ENCODE measurements around the gene VWA8. TPM values are rescaled to one million over a fixed set of nuclear protein-coding genes. Genes with fewer than 3 reads are reported as not detected.

Gene VWA8
- total RNA-seq, 1 experiment from 2014 or later: 22.6 TPM

GRCh38 chr13:41956272-41956671, 4.6 kb downstream of the VWA8 start:
- ChIA-PET RAD21 (ENCODE audit: low non-redundant PET in 1 of 2, low total read pairs in 2 of 2, uncharacterized antibody in 2 of 2, unreplicated experiment in 2 of 2) (no interaction called here), POLR2A (no interaction called here), CTCF (no interaction called here)
- Histone ChIP-seq H3K9me3 (ENCODE audit: control insufficient read depth in 1 of 2, insufficient read depth in 1 of 2, low read depth in 1 of 2, low read length in 2 of 2) (no peaks in the 10 kb centered on the region), H4K20me1 (ENCODE audit: insufficient read depth) (no peaks in the 10 kb centered on the region), H3K4me2 (ENCODE audit: low read length) (no peak overlapping the region), H2AFZ (ENCODE audit: low read depth, low read length, poor library complexity, severe bottlenecking) (no peak overlapping the region), H3K27ac (ENCODE audit: low read depth, low read length) (no peak overlapping the region), H3K9me2 (ENCODE audit: insufficient read depth) (no peaks in the 10 kb centered on the region), H3K4me3 (replicated peaks in 1 of 2; ENCODE audit: low read depth in 1 of 2, low read length in 2 of 2) (no peak overlapping the region), H3K27me3 (ENCODE audit: insufficient read depth, low read length) (no peaks in the 10 kb centered on the region), H3K9ac (ENCODE audit: low read length) (no peak overlapping the region), H3K4me1 (ENCODE audit: control insufficient read depth in 1 of 2, insufficient read depth in 2 of 2, low read length in 2 of 2) (peaks cover 0 to 6% of the 10 kb centered on the region in 2 experiments; a peak in 2 of 4 replicates), H3K79me2 (ENCODE audit: insufficient read depth, low read length) (peaks cover 95% of the 10 kb centered on the region), H3K36me3 (ENCODE audit: control insufficient read depth in 1 of 2, insufficient read depth in 2 of 2, low read length in 2 of 2) (no peaks in the 10 kb centered on the region)
- TF ChIP-seq SIN3A (IDR thresholded peaks at IDR 0.05; ENCODE audit: low read depth): no peak
- no peak for TF ChIP-seq JUND (IDR thresholded peaks at IDR 0.05)
- no peak for TF ChIP-seq CEBPB (IDR thresholded peaks at IDR 0.05; ENCODE audit: low read depth)
- TF ChIP-seq ZFX (IDR thresholded peaks at IDR 0.05): no peak
- TF ChIP-seq ATF3 (IDR thresholded peaks at IDR 0.05): no peak
- no peak for TF ChIP-seq SP1 (IDR thresholded peaks at IDR 0.05; ENCODE audit: low read depth)
- TF ChIP-seq EZH2phosphoT487 (IDR thresholded peaks at IDR 0.05; ENCODE audit: borderline replicate concordance): no peak
- TF ChIP-seq FOSL1 (IDR thresholded peaks at IDR 0.05; ENCODE audit: low read depth): no peak
- TF ChIP-seq CTCF (IDR thresholded peaks at IDR 0.05 in 2 of 3, conservative IDR thresholded peaks at IDR 0.05 in 1 of 3; ENCODE audit: borderline replicate concordance in 1 of 3, insufficient read depth in 1 of 3, low read depth in 2 of 3, low read length in 2 of 3): no peak
- TF ChIP-seq RAD21 (IDR thresholded peaks at IDR 0.05; ENCODE audit: low read depth): no peak
- no peak for TF ChIP-seq YY1 (IDR thresholded peaks at IDR 0.05; ENCODE audit: extremely low read depth, insufficient replicate concordance, low read depth, low read length)
- no peak for TF ChIP-seq EGR1 (IDR thresholded peaks at IDR 0.05; ENCODE audit: low read depth)
- TF ChIP-seq EZH2 (IDR thresholded peaks at IDR 0.05): no peak
- no peak for TF ChIP-seq POLR2AphosphoS5 (IDR thresholded peaks at IDR 0.05; ENCODE audit: low read depth, low read length)
- TF ChIP-seq ELF1 (IDR thresholded peaks at IDR 0.05; ENCODE audit: borderline replicate concordance, low read depth): no peak
- intact Hi-C loops (cut with micrococcal nuclease): loop anchor here (5.0 kb wide), 1 partner anchor 289 kb away; no protein-coding TSS in a partner anchor
- BruUV-seq (replicated peaks): no TSS peak
- DNase-seq (ENCODE audit: low read depth, low spot score): no peak
- no peak for ATAC-seq

All from HCT116 (cell line).